ENCODE measurements around the gene SLC9A1. TPM values are rescaled to one million over a fixed set of nuclear protein-coding genes. Genes with fewer than 3 reads are reported as not detected.

The SLC9A1 gene
- total and polyA plus RNA-seq, 12 donors: 9.4 to 34.4 (median 20.7) TPM

GRCh38 chr1:27095576-27095975, 59.3 kb downstream of the SLC9A1 start:
- intact Hi-C loops (cut with DNase I): loop anchor here in 4 of 10 donors (2.0 to 10.0 kb wide), 4 partner anchors 49 to 131 kb away; partner anchors contain the start of genes KDF1 (in 2 of the 4) and TRNP1 (in 1 of the 4)
- Histone ChIP-seq H3K27ac (no peak overlapping the region), H3K4me3 (no peak overlapping the region), H3K9me3 (no peaks in the 10 kb centered on the region), H3K4me1 (peaks cover 14 to 36% (median 32%) of the 10 kb centered on the region in 9 donors), H3K36me3 (peaks cover 0 to 6% (median 0%) of the 10 kb centered on the region in 9 donors), H3K27me3 (no peaks in the 10 kb centered on the region)
- DNase-seq (no peak), ATAC-seq (no peak)
- no peak for TF ChIP-seq CTCF (IDR thresholded peaks at IDR 0.05)
- WGBS, 2 donors: 88 to 89% methylated on average over 2 of the region's 2 CpGs

- Histone ChIP-seq H3K4me3 (no peak overlapping the region), H3K27ac (no peak overlapping the region), H3K4me1 (peaks cover 0 to 9% (median 7%) of the 10 kb centered on the region in 9 donors), H3K9me3 (no peaks in the 10 kb centered on the region), H3K36me3 (no peaks in the 10 kb centered on the region), H3K27me3 (no peaks in the 10 kb centered on the region)
- intact Hi-C loops (cut with DNase I): loop anchor here in 3 of 10 donors (10.0 kb wide), 2 partner anchors 98 to 128 kb away; partner anchors contain the start of genes KDF1 (in 2 of the 3) and TRNP1 (in 1 of the 3)
- ATAC-seq: no peak
- DNase-seq: no peak
- no peak for TF ChIP-seq CTCF (IDR thresholded peaks at IDR 0.05)
- 94 to 96% methylated on average over 3 of the region's 3 CpGs for WGBS, 2 donors
Measured at GRCh38 chr1:27092888-27093287, 62.0 kb downstream of the SLC9A1 start.

GRCh38 chr1:27090911-27091310, 64.0 kb downstream of the SLC9A1 start:
- no peak overlapping the region for H3K4me3 ChIP-seq
- no peaks in the 10 kb centered on the region for H3K36me3 ChIP-seq
- H3K27ac ChIP-seq: no peak overlapping the region
- intact Hi-C loops (cut with DNase I): loop anchor here in 3 of 10 donors (10.0 kb wide), 2 partner anchors 96 to 126 kb away; partner anchors contain the start of genes KDF1 (in 2 of the 3) and TRNP1 (in 1 of the 3)
- H3K27me3 ChIP-seq: no peaks in the 10 kb centered on the region
- WGBS, 2 donors: 87 to 93% methylated on average over 5 of the region's 5 CpGs
- DNase-seq (no peak), ATAC-seq (no peak)
- H3K4me1 ChIP-seq: no peaks in the 10 kb centered on the region
- TF ChIP-seq CTCF (IDR thresholded peaks at IDR 0.05): no peak
- H3K9me3 ChIP-seq: peaks cover 0 to 2% (median 0%) of the 10 kb centered on the region in 11 donors

GRCh38 chr1:27087371-27088220, 67.3 kb downstream of the SLC9A1 start:
- no peak for ATAC-seq
- 91 to 93% methylated on average over 10 of the region's 10 CpGs for WGBS, 2 donors
- Histone ChIP-seq H3K27ac (no peak overlapping the region), H3K4me3 (no peak overlapping the region), H3K9me3 (peaks cover 0 to 29% (median 4%) of the 10 kb centered on the region in 11 donors), H3K4me1 (no peaks in the 10 kb centered on the region), H3K36me3 (no peaks in the 10 kb centered on the region), H3K27me3 (no peaks in the 10 kb centered on the region)
- TF ChIP-seq CTCF (IDR thresholded peaks at IDR 0.05): no peak
- intact Hi-C loops (cut with DNase I): no loop called here
- DNase-seq: no peak
